Fibroblast of pulmonary artery (primary cell): ENCODE results near the gene NABP2.

Source experiments
- DNase-seq: peaks from one replicate; pipeline ENCODE4 v3.0.0-alpha.2; 2010; ENCODE audit warnings: low read depth
- H3K4me3 ChIP-seq: replicated peaks from 2 replicates; pipeline ENCODE4 v1.5.1; 2011; ENCODE audit warnings: low read depth, mild to moderate bottlenecking, control low read depth, low read length, moderate library complexity
- CTCF ChIP-seq: IDR thresholded peaks from 2 replicates; pipeline ENCODE4 v1.5.1; 2011; ENCODE audit warnings: mild to moderate bottlenecking, control low read depth, low read length, inconsistent platforms; ENCODE audit errors: missing control alignments

The NABP2 gene

GRCh38 chr12:56213878-56214277 is 10.3 kb upstream of the NABP2 start:
- H3K4me3 ChIP-seq = no peak overlapping the region
- no peak for DNase-seq
- TF ChIP-seq CTCF = no peak

DNA sequence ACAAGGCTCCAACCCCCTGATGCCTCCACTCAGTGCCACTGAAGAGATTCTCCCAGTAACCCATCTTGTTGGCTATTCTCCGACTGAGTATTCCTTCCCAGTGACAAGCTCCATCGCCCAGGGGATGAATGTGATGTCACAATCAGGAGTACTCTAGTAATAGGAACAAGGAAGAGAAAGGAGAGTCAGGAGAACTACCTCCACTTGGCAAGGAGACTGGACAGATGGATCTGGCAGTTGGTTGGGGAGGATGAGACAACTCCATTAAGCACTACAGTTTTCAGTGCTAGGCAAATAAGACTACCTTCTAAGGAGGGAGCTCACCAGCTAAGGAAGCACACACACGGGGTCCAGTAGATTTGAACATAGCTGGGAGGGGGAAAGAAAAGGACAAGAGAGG is 7.7 kb upstream of the NABP2 start:
- DNase-seq = no peak
- no peak overlapping the region for H3K4me3 ChIP-seq
- no peak for TF ChIP-seq CTCF

DNA sequence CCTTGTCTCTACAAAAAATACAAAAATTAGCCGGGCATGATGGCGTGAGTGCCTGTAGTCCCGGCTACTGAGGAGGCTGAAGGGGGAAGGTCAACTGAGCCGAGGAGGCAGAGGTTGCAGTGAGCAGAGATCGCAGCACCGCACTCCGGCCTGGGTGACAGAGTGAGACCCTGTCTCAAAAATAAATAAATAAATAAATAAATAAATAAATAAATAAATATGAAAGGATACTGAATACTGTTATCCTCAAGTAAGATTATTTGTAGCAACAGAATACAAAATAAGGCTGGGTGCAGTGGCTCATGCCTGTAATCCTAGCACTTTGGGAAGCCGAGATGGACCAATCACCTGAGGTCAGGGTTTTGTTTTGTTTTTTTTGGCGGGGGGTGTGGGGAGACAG is 4.3 kb upstream of the NABP2 start:
- no peak overlapping the region for H3K4me3 ChIP-seq
- no peak for TF ChIP-seq CTCF
- no peak for DNase-seq

DNA sequence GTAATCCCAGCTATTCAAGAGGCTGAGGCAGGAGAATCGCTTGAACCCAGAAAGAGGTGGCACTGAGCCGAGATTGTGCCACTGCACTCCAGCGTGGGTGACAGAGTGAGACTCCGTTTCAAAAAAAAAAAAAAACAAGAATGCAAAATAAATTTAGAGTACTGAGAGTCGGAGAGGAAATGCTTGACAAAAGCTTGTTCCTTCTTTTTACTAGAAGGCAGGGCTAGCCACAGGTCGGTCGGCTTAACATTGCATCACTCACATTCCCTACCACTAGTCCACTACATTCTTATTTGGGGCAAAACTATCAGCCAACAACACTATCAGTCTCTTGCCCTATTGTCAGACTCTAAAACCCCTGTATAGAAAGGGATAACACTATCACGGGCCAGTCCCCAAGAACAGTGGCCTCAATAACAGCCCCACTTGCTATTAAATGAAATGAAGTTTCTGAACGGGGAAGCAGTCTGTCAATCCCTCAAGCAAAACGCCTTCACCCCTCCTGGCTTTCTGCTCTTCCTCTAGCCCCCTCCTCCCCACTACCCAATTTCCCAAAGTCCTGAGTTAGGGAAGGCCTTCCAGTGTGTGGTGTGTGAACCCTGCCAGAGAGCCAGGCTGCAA is 3.4 kb upstream of the NABP2 start:
- peak overlapping the region; percentile 92 for H3K4me3 ChIP-seq
- peak; percentile 72 for DNase-seq
- TF ChIP-seq CTCF = no peak

GRCh38 chr12:56221232-56221756 is 2.8 kb upstream of the NABP2 start:
- no peak for TF ChIP-seq CTCF
- peak overlapping the region; percentile 92 for H3K4me3 ChIP-seq
- DNase-seq = peak; percentile 85

DNA sequence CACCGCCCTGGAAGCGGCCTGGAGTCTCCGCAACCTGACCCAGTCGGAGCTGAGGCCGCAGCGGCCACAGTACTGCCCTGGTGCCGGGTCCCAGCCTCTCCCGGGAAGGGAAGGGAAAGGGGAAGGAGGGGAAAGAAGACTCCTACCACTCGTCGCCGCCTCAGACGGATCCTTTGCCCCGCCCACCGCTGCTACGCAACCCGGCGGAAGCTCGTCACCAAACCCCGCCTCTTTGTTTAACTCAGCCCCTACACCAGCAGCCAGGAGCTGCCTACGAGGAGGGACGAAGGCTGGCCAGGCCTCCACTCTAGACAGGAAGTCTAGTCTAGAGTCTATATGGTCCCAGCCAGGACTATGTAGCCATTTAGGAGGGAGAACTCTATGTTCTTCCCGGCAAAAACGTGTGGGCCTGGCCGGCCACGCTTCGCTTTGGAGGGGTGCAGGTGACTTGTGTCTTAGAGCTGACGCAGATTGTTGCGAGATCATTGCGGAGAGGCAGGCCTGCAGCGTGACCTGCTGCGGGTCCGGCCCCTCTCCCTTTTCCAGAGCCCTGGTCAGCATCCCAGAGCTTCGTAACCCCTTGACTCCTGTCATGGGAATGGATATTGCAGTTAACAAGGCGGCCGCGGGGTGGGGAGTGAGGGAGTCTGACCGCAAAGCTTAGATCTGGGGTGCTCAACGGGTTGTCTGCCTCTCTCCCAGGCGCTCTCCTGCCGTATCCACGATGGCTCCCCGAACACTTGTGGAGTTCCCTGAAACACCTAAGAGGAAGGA is 2.2 kb upstream of the NABP2 start, which contains the start of gene RNF41:
Gene RNF41, minus strand, starts transcription at position 166 of the 774 bp plus-strand sequence. CDS start 7,875 bp downstream, outside the sequence.
- peak within 1 kb of the TSS; percentile 92 for H3K4me3 ChIP-seq
- DNase-seq = peak; percentile 99
- no peak for TF ChIP-seq CTCF
